Colonic mucosa (tissue), 4 donors: ENCODE measurements around the gene DOLK. TPM values are rescaled to one million over a fixed set of nuclear protein-coding genes. Genes with fewer than 3 reads are reported as not detected.

ENCODE experiments used
- DNase-seq: peaks from one replicate; pipeline ENCODE4 v3.0.0-alpha.2; 2020
- H3K27ac ChIP-seq: fragments of 200-600 bp; one replicate; pipeline ENCODE4 v1.8.0; 2021
- H3K27me3 ChIP-seq: fragments of 200-600 bp; one replicate; pipeline ENCODE4 v1.8.0; 2021
- H3K36me3 ChIP-seq: fragments of 200-600 bp; one replicate; pipeline ENCODE4 v1.8.0; 2021
- H3K4me1 ChIP-seq: fragments of 200-600 bp; one replicate; pipeline ENCODE4 v1.8.0; 2021; ENCODE audit warnings: mild to moderate bottlenecking
- H3K4me3 ChIP-seq: fragments of 200-600 bp; one replicate; pipeline ENCODE4 v1.8.0; 2021
- H3K9ac ChIP-seq, 2 donors: one replicate each; pipeline ENCODE4 v1.7.0; 2013; ENCODE audit warnings: control low read depth in 2 of 2, low read depth in 2 of 2, low read length in 2 of 2
- H3K9me3 ChIP-seq: fragments of 200-600 bp; one replicate; pipeline ENCODE4 v1.8.0; 2021
- intact Hi-C: fragments of 100-400 bp; cut with DNase I; formaldehyde crosslinking; loops from one replicate; pipeline ENCODE4 v1.14.1; 2022
- total RNA-seq, 2 donors: library from RNA; stranded (reverse); fragmentation: NEBNext Ultra II Directional in 1 of 2; extraction: Animal tissue kit (Norgen Biotek cat#: 25700) in 1 of 2; gene quantifications; one replicate each; pipeline ENCODE4 v1.2.1, GENCODE V29; 2021
- TF ChIP-seq, protein P1 (sequence below): fragments of 200-600 bp; IDR thresholded peaks from one replicate; pipeline ENCODE4 v1.8.0; 2022; ENCODE audit warnings: antibody characterized with exemption, mild to moderate bottlenecking
- donor health status: healthy.
- donor health status: DM: no; HTN: no; CAD: no.
- donor health status: DM: no; HTN: no; CAD: no.

DOLK gene
- total RNA-seq, 2 donors from 2014 or later = 7.9 to 15.8 TPM

DNA sequence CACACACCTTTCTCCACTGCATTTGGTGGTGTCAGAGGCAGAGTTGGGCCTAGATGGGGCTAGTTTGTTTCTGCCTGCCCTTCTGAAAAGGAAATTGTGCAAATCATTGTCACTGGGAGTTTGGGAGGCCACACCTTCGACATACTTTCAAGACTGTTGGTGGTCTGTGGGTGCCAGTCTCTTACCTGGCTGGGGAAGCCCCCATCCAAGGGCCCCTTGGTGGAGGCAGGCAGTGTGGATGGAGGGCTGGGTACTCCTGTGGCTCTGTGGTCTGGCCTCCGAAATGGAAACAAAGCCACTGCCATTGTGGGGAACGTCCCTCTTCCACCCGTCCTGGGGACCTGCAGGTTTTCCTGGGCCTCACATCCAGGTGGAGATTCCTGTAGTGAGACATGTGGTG is 37.5 kb downstream of the DOLK start:
- DNase-seq = no peak
- Histone ChIP-seq H3K9ac (no peak overlapping the region), H3K27ac (no peak overlapping the region), H3K9me3 (no peaks in the 10 kb centered on the region), H3K27me3 (no peaks in the 10 kb centered on the region), H3K4me3 (no peak overlapping the region), H3K36me3 (peaks cover 19% of the 10 kb centered on the region), H3K4me1 (no peaks in the 10 kb centered on the region)
- intact Hi-C loops = no loop called here
- TF ChIP-seq, protein P1, sequence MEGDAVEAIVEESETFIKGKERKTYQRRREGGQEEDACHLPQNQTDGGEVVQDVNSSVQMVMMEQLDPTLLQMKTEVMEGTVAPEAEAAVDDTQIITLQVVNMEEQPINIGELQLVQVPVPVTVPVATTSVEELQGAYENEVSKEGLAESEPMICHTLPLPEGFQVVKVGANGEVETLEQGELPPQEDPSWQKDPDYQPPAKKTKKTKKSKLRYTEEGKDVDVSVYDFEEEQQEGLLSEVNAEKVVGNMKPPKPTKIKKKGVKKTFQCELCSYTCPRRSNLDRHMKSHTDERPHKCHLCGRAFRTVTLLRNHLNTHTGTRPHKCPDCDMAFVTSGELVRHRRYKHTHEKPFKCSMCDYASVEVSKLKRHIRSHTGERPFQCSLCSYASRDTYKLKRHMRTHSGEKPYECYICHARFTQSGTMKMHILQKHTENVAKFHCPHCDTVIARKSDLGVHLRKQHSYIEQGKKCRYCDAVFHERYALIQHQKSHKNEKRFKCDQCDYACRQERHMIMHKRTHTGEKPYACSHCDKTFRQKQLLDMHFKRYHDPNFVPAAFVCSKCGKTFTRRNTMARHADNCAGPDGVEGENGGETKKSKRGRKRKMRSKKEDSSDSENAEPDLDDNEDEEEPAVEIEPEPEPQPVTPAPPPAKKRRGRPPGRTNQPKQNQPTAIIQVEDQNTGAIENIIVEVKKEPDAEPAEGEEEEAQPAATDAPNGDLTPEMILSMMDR = no peak

- intact Hi-C loops = no loop called here
- H3K9me3 ChIP-seq = no peaks in the 10 kb centered on the region
- peaks cover 19% of the 10 kb centered on the region for H3K36me3 ChIP-seq
- no peak for DNase-seq
- H3K9ac ChIP-seq = no peak overlapping the region
- H3K4me1 ChIP-seq = no peaks in the 10 kb centered on the region
- H3K4me3 ChIP-seq = no peak overlapping the region
- no peaks in the 10 kb centered on the region for H3K27me3 ChIP-seq
- TF ChIP-seq, protein P1 = no peak
- no peak overlapping the region for H3K27ac ChIP-seq
These were observed 39.0 kb downstream of the DOLK start for GRCh38 chr9:128908372-128908771.

- Histone ChIP-seq H3K4me3 (no peak overlapping the region), H3K4me1 (peaks cover 11% of the 10 kb centered on the region), H3K9ac (no peak overlapping the region), H3K27me3 (no peaks in the 10 kb centered on the region), H3K9me3 (no peaks in the 10 kb centered on the region), H3K27ac (no peak overlapping the region), H3K36me3 (peaks cover 19% of the 10 kb centered on the region)
- DNase-seq = no peak
- intact Hi-C loops = no loop called here
- TF ChIP-seq, protein P1 = no peak
These were observed 40.7 kb downstream of the DOLK start for GRCh38 chr9:128906741-128907140.

GRCh38 chr9:128905964-128906363 is 41.4 kb downstream of the DOLK start:
- TF ChIP-seq, protein P1 = no peak
- DNase-seq = no peak
- H3K4me3 ChIP-seq = no peak overlapping the region
- no peaks in the 10 kb centered on the region for H3K27me3 ChIP-seq
- H3K9ac ChIP-seq = no peak overlapping the region
- peaks cover 13% of the 10 kb centered on the region for H3K4me1 ChIP-seq
- H3K9me3 ChIP-seq = no peaks in the 10 kb centered on the region
- intact Hi-C loops = no loop called here
- no peak overlapping the region for H3K27ac ChIP-seq
- peaks cover 19% of the 10 kb centered on the region for H3K36me3 ChIP-seq

GRCh38 chr9:128903871-128904620 is 43.4 kb downstream of the DOLK start:
- peaks cover 11% of the 10 kb centered on the region for H3K36me3 ChIP-seq
- no peaks in the 10 kb centered on the region for H3K9me3 ChIP-seq
- TF ChIP-seq, protein P1 = no peak
- peaks cover 13% of the 10 kb centered on the region for H3K4me1 ChIP-seq
- no peak overlapping the region for H3K27ac ChIP-seq
- H3K27me3 ChIP-seq = no peaks in the 10 kb centered on the region
- H3K9ac ChIP-seq = no peak overlapping the region
- no peak overlapping the region for H3K4me3 ChIP-seq
- intact Hi-C loops = no loop called here
- DNase-seq = no peak
